GM12878 (cell line): ENCODE results near the gene ATXN1. TPM values are rescaled to one million over a fixed set of nuclear protein-coding genes. Genes with fewer than 3 reads are reported as not detected.

Experiments used
- ATAC-seq: fragments of 200-7000 bp; cut with Tn5 transposase; 3 replicates; pipeline ENCODE4 v1.9.1; 2020; ENCODE audit warnings: mild to moderate bottlenecking, moderate library complexity
- BruUV-seq: library from RNA; stranded (reverse); fragments of 400-500 nt; replicated peaks from 2 replicates; lab custom pipeline; 2021; lab: Mats Ljungman, UMichigan
- CTCF ChIA-PET: fragments of 300-600 bp; sonication (Branson Sonifier 250); formaldehyde crosslinking; extraction: SDS; loops from one replicate; lab custom pipeline; 2021; ENCODE audit warnings: inconsistent platforms; lab: Yijun Ruan, JAX
- POLR2A ChIA-PET: fragments of 350-600 bp; formaldehyde crosslinking; extraction: SDS; loops from one replicate; lab custom pipeline; 2021; ENCODE audit warnings: inconsistent platforms; lab: Charles Lee
- RAD21 ChIA-PET: fragments of 300-600 bp; sonication (Branson Sonifier 250); formaldehyde crosslinking; loops from one replicate; lab custom pipeline; 2023; ENCODE audit warnings: antibody characterized with exemption; ENCODE audit not compliant: unreplicated experiment; lab: Charles Lee
- SMC1A ChIA-PET: fragments of 300-600 bp; sonication (Branson Sonifier 250); formaldehyde crosslinking; loops from one replicate; lab custom pipeline; 2023; ENCODE audit not compliant: unreplicated experiment, uncharacterized antibody; lab: Charles Lee
- DNase-seq: peaks from one replicate; pipeline ENCODE4 v3.0.0-alpha.2; 2011; ENCODE audit warnings: low read depth, low spot score
- FAIRE-seq: peaks from 3 replicates; lab custom pipeline; 2011; peaks lifted over from hg19 to GRCh38; lab: Jason Lieb, UNC
- H2AFZ ChIP-seq: 2 replicates; pipeline ENCODE4 v1.6.0; 2011; ENCODE audit warnings: low read depth, low read length, control low read depth; ENCODE audit not compliant: control insufficient read depth
- H3K27ac ChIP-seq: 2 replicates; pipeline ENCODE4 v1.5.1; 2011; ENCODE audit warnings: control low read depth; ENCODE audit not compliant: control insufficient read depth, insufficient read depth
- H3K27me3 ChIP-seq, 2 experiments: replicated peaks in 1 of 2; 2 replicates each; pipeline versions ENCODE4 v1.6.0 to v1.6.1; 2011; ENCODE audit warnings: low read length in 1 of 2; ENCODE audit not compliant: control insufficient read depth in 2 of 2, insufficient read depth in 2 of 2
- H3K36me3 ChIP-seq, 2 experiments: 2 replicates each; pipeline ENCODE4 v1.5.1; 2011; ENCODE audit warnings: low read length in 1 of 2; ENCODE audit not compliant: control insufficient read depth in 2 of 2, insufficient read depth in 2 of 2
- H3K4me1 ChIP-seq: 2 replicates; pipeline ENCODE4 v1.6.1; 2011; ENCODE audit warnings: mild to moderate bottlenecking, low read length, moderate library complexity, mixed read lengths; ENCODE audit not compliant: control insufficient read depth, insufficient read depth
- H3K4me2 ChIP-seq: 2 replicates; pipeline ENCODE4 v1.6.0; 2011; ENCODE audit warnings: control low read depth; ENCODE audit not compliant: control insufficient read depth, insufficient read depth
- H3K4me3 ChIP-seq: fragments of 200-600 bp; sonication (generic); 2 replicates; pipeline ENCODE4 v1.5.1; 2016
- H3K79me2 ChIP-seq: 2 replicates; pipeline ENCODE4 v1.6.0; 2011; ENCODE audit warnings: low read length; ENCODE audit not compliant: control insufficient read depth, insufficient read depth
- H3K9ac ChIP-seq: 2 replicates; pipeline ENCODE4 v1.8.0; 2011; ENCODE audit warnings: low read length, control low read depth, mixed read lengths; ENCODE audit not compliant: control insufficient read depth, insufficient read depth
- H3K9me3 ChIP-seq: replicated peaks from 3 replicates; pipeline ENCODE4 v1.5.1; 2011; ENCODE audit warnings: mild to moderate bottlenecking, low read length; ENCODE audit not compliant: control insufficient read depth, insufficient read depth
- H4K20me1 ChIP-seq: 2 replicates; pipeline ENCODE4 v1.6.0; 2011; ENCODE audit not compliant: control insufficient read depth, insufficient read depth
- BCL11A ChIP-seq: IDR thresholded peaks from 2 replicates; pipeline ENCODE4 v1.6.1; 2011; ENCODE audit warnings: low read depth, low read length
- BCL3 ChIP-seq: IDR thresholded peaks from 2 replicates; pipeline ENCODE4 v1.6.1; 2011; ENCODE audit warnings: borderline replicate concordance, low read depth, mild to moderate bottlenecking, moderate library complexity, low read length; ENCODE audit not compliant: insufficient read depth, poor library complexity, severe bottlenecking
- BHLHE40 ChIP-seq, 2 experiments: fragments of 450-650 bp in 1 of 2; IDR thresholded peaks; 2 replicates each; pipeline ENCODE4 v1.6.1; 2011 to 2017; ENCODE audit warnings: low read depth in 2 of 2, borderline replicate concordance in 1 of 2, improper control_type of control experiment in 1 of 2, low read length in 1 of 2, mild to moderate bottlenecking in 1 of 2
- CHD1 ChIP-seq: IDR thresholded peaks from 2 replicates; pipeline ENCODE4 v1.6.1; 2012; ENCODE audit warnings: low read depth, low read length, improper control_type of control experiment
- MYB ChIP-seq: fragments of 150-350 bp; IDR thresholded peaks from 2 replicates; pipeline ENCODE4 v1.6.1; 2014; ENCODE audit warnings: mild to moderate bottlenecking, low read depth, low read length, borderline replicate concordance
- NFYA ChIP-seq: IDR thresholded peaks from 2 replicates; pipeline ENCODE4 v1.6.1; 2011; ENCODE audit warnings: low read depth, mild to moderate bottlenecking, low read length, improper control_type of control experiment, borderline replicate concordance
- NR2F1 ChIP-seq: fragments of 450-650 bp; conservative IDR thresholded peaks from 2 replicates; pipeline ENCODE4 v1.6.1; 2017; ENCODE audit warnings: mild to moderate bottlenecking
- RAD21 ChIP-seq: IDR thresholded peaks from 2 replicates; pipeline ENCODE4 v1.6.1; 2011; ENCODE audit warnings: mild to moderate bottlenecking, low read depth, low read length, moderate library complexity; ENCODE audit not compliant: insufficient read depth
- SPI1 ChIP-seq: IDR thresholded peaks from 2 replicates; pipeline ENCODE4 v1.6.1; 2011; ENCODE audit warnings: low read depth, mild to moderate bottlenecking, low read length, moderate library complexity, borderline replicate concordance; ENCODE audit not compliant: insufficient read depth
- SRF ChIP-seq, 2 experiments: IDR thresholded peaks; 2 replicates each; pipeline ENCODE4 v1.6.1; 2011; ENCODE audit warnings: low read depth in 2 of 2, low read length in 2 of 2, mild to moderate bottlenecking in 1 of 2, moderate library complexity in 1 of 2
- STAT1 ChIP-seq: fragments of 450-650 bp; conservative IDR thresholded peaks from 2 replicates; pipeline ENCODE4 v1.6.1; 2014; ENCODE audit warnings: antibody characterized with exemption, mild to moderate bottlenecking
- TARDBP ChIP-seq: IDR thresholded peaks from 2 replicates; pipeline ENCODE4 v1.6.1; 2016; ENCODE audit warnings: borderline replicate concordance
- YBX1 ChIP-seq: fragments of 450-650 bp; IDR thresholded peaks from 2 replicates; pipeline ENCODE4 v1.6.1; 2016; ENCODE audit warnings: antibody characterized with exemption
- ZBTB33 ChIP-seq: fragments of 450-650 bp; IDR thresholded peaks from 2 replicates; pipeline ENCODE4 v1.6.1; 2017; ENCODE audit warnings: mild to moderate bottlenecking
- ZNF24 ChIP-seq: fragments of 450-650 bp; IDR thresholded peaks from 2 replicates; pipeline ENCODE4 v1.6.1; 2017; ENCODE audit warnings: antibody characterized with exemption, mild to moderate bottlenecking
- WGBS: methylation state at CpG from one replicate; pipeline ENCODE4 v1.1.6; 2016; ENCODE audit warnings: low lambda C conversion rate; ENCODE audit not compliant: insufficient replicate concordance, insufficient coverage; ENCODE audit errors: missing lambda C conversion rate; 5-methylcytosine and 5-hydroxymethylcytosine counted together
- in situ Hi-C: fragments of 300-500 bp; cut with MboI; formaldehyde crosslinking; loops from 9 replicates; pipeline ENCODE4 v1.14.3; 2018; ENCODE audit warnings: mixed read lengths
- intact Hi-C: fragments of 100-400 bp; cut with micrococcal nuclease; formaldehyde crosslinking; loops from one replicate; pipeline ENCODE4 v1.14.2; 2022; ENCODE audit not compliant: unreplicated experiment
- polyA plus RNA-seq, 11 experiments: library from polyadenylated mRNA; depleted of rRNA in 4 of 11; unstranded in 6 of 11; stranded (reverse) in 5 of 11; fragments of >200 nt; fragmentation: Nextera tagmentation in 4 of 11; fragmentation: Illumina TruSeq in 1 of 11; extraction: Ambion mirVana in 4 of 11; extraction: Trizol in 1 of 11; gene quantifications; 1 replicate in 1 of 11; 2 replicates in 10 of 11; pipeline versions ENCODE4 v1.2.1 to v1.2.3, GENCODE V29; 2011 to 2016; ENCODE audit warnings: inconsistent platforms in 2 of 11, missing spikeins in 2 of 11, low read depth in 1 of 11
- total RNA-seq, 4 experiments: library from RNA; depleted of rRNA in 3 of 4; stranded (reverse); fragments of >200 nt in 3 of 4; fragmentation: Illumina TruSeq in 1 of 4; extraction: Trizol in 1 of 4; gene quantifications; 2 replicates each; pipeline versions ENCODE4 v1.2.1 to v1.2.3, GENCODE V29; 2013 to 2021
- TF ChIP-seq, protein P1 (sequence below): fragments of 450-650 bp; IDR thresholded peaks from 2 replicates; pipeline ENCODE4 v1.6.1; 2017; ENCODE audit warnings: low read depth, mild to moderate bottlenecking, moderate library complexity
- TF ChIP-seq, protein P2 (sequence below): IDR thresholded peaks from 2 replicates; pipeline ENCODE4 v1.6.1; 2012; ENCODE audit warnings: low read depth, low read length, improper control_type of control experiment

The ATXN1 gene
- total and polyA plus RNA-seq, 10 of the 15 experiments (the other 5 are each of a cell fraction or from before 2014, with no cell fraction given), result 12.2 to 51.2 (median 20.5) TPM

- H3K4me2 ChIP-seq, result peak overlapping the region; percentile 5
- peak; percentile 56 for DNase-seq
- no peak for FAIRE-seq
- no peaks in the 10 kb centered on the region; a peak in 1 of 4 replicates for H3K36me3 ChIP-seq
- RAD21 ChIA-PET, result interaction anchor here (1.1 to 1.6 kb wide), 4 partner anchors 13 to 180 kb away, joined by 3 to 4 read pairs (median 4); no protein-coding TSS in a partner anchor
- ATAC-seq, result peak; percentile 80
- no peak overlapping the region for H3K27ac ChIP-seq
- no peak overlapping the region for H2AFZ ChIP-seq
- no peak overlapping the region for H3K9ac ChIP-seq
- CTCF ChIA-PET, result interaction anchor here (0.6 to 1.6 kb wide), 2 partner anchors 173 to 709 kb away, joined by 5 to 6 read pairs; partner anchors contain the start of gene CAP2
- H3K4me1 ChIP-seq, result peaks cover 31% of the 10 kb centered on the region
- WGBS, result 14% methylated on average over 7 of the region's 7 CpGs
- POLR2A ChIA-PET, result interaction anchor here (0.6 to 1.2 kb wide), 2 partner anchors 15 to 33 kb away, joined by 3 read pairs; no protein-coding TSS in a partner anchor
- SMC1A ChIA-PET, result interaction anchor here (0.7 to 2.1 kb wide), 9 partner anchors 9 to 180 kb away, joined by 3 to 5 read pairs (median 3); no protein-coding TSS in a partner anchor
- intact Hi-C loops (loop anchor here (5.0 kb wide), 1 partner anchor 263 kb away; no protein-coding TSS in a partner anchor), in situ Hi-C loops (no loop called here)
- H3K4me3 ChIP-seq, result peak overlapping the region; percentile 43; the same call in 1 of the 2 replicates
- no peaks in the 10 kb centered on the region; the same call in 2 of the 3 replicates for H3K9me3 ChIP-seq
- no peaks in the 10 kb centered on the region for H3K79me2 ChIP-seq
- H4K20me1 ChIP-seq, result no peaks in the 10 kb centered on the region
- H3K27me3 ChIP-seq, result no peaks in the 10 kb centered on the region
- BruUV-seq, result no TSS peak
- TF ChIP-seq ZNF24 (peak; percentile 98), BCL3 (peak; percentile 91), YBX1 (no peak), ZBTB33 (no peak), MYB (no peak), STAT1 (no peak), NR2F1 (peak; percentile 63), BCL11A (peak; percentile 84), SPI1 (no peak), TARDBP (no peak), RAD21 (no peak), CHD1 (no peak), BHLHE40 (IDR thresholded peaks at IDR 0.05; ENCODE audit: borderline replicate concordance in 1 of 2, low read depth in 2 of 2, low read length in 1 of 2) (peak; percentile 42 to 45; a peak in 2 of 4 replicates), NFYA (no peak), SRF (IDR thresholded peaks at IDR 0.05; ENCODE audit: low read depth in 2 of 2, low read length in 2 of 2) (no peak)
- TF ChIP-seq, protein P1, sequence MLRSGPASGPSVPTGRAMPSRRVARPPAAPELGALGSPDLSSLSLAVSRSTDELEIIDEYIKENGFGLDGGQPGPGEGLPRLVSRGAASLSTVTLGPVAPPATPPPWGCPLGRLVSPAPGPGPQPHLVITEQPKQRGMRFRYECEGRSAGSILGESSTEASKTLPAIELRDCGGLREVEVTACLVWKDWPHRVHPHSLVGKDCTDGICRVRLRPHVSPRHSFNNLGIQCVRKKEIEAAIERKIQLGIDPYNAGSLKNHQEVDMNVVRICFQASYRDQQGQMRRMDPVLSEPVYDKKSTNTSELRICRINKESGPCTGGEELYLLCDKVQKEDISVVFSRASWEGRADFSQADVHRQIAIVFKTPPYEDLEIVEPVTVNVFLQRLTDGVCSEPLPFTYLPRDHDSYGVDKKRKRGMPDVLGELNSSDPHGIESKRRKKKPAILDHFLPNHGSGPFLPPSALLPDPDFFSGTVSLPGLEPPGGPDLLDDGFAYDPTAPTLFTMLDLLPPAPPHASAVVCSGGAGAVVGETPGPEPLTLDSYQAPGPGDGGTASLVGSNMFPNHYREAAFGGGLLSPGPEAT, result peak; percentile 83
- TF ChIP-seq, protein P2, sequence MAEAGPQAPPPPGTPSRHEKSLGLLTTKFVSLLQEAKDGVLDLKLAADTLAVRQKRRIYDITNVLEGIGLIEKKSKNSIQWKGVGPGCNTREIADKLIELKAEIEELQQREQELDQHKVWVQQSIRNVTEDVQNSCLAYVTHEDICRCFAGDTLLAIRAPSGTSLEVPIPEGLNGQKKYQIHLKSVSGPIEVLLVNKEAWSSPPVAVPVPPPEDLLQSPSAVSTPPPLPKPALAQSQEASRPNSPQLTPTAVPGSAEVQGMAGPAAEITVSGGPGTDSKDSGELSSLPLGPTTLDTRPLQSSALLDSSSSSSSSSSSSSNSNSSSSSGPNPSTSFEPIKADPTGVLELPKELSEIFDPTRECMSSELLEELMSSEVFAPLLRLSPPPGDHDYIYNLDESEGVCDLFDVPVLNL, result no peak
Observed at GRCh38 chr6:16684896-16685554, 76.2 kb downstream of the ATXN1 start.
